K562 (cell line): ENCODE results near the gene DPF1. TPM values are rescaled to one million over a fixed set of nuclear protein-coding genes. Genes with fewer than 3 reads are reported as not detected.

Experiments
- ATAC-seq: fragments of 200-7000 bp; cut with Tn5 transposase; 3 replicates; pipeline ENCODE4 v1.9.1; 2020; ENCODE audit warnings: moderate library complexity
- BruUV-seq: library from RNA; stranded (reverse); fragments of 400-500 nt; replicated peaks from 2 replicates; lab custom pipeline; 2021; lab: Mats Ljungman, UMichigan
- CTCF ChIA-PET: fragments of 300-600 bp; formaldehyde crosslinking; extraction: SDS; loops from one replicate; lab custom pipeline; 2021; ENCODE audit warnings: low intra/inter-chr PET ratio; lab: Yijun Ruan, JAX
- POLR2A ChIA-PET: fragments of 300-600, 350-650 bp; sonication (Branson Sonifier 250); formaldehyde crosslinking; extraction: SDS; loops from one replicate; lab custom pipeline; 2021; ENCODE audit warnings: antibody characterized with exemption, inconsistent platforms; lab: Yijun Ruan, JAX
- DNase-seq, 4 experiments: peaks; one replicate each; pipeline versions ENCODE4 v3.0.0 to v3.0.0-alpha.2; 2011 to 2018; ENCODE audit warnings: low spot score in 3 of 4, mixed read lengths in 3 of 4; ENCODE audit errors: extremely low read depth in 1 of 4
- FAIRE-seq: peaks from 2 replicates; lab custom pipeline; 2011; peaks lifted over from hg19 to GRCh38; lab: Jason Lieb, UNC
- H2AFZ ChIP-seq: 2 replicates; pipeline ENCODE4 v1.6.0; 2011; ENCODE audit warnings: low read depth, low read length, control low read depth, inconsistent platforms
- H3K27ac ChIP-seq: fragments of 200-600 bp; 3 replicates; pipeline ENCODE4 v1.8.0; 2011; ENCODE audit warnings: low read depth, mild to moderate bottlenecking, control low read depth, inconsistent platforms, low read length, moderate library complexity, mixed read lengths; ENCODE audit errors: extremely low read depth
- H3K27me3 ChIP-seq, 2 experiments: fragments of 300-600 bp in 1 of 2; 2 replicates in 1 of 2; 3 replicates in 1 of 2; pipeline versions ENCODE4 v1.6.0 to v1.8.0; 2011; ENCODE audit warnings: inconsistent platforms in 2 of 2, low read length in 2 of 2, mild to moderate bottlenecking in 1 of 2, mixed read lengths in 1 of 2, moderate library complexity in 1 of 2; ENCODE audit not compliant: control insufficient read depth in 2 of 2, insufficient read depth in 2 of 2
- H3K36me3 ChIP-seq: fragments of 300-600 bp; 3 replicates; pipeline ENCODE4 v1.8.0; 2011; ENCODE audit warnings: mild to moderate bottlenecking, low read length, inconsistent platforms; ENCODE audit not compliant: control insufficient read depth, insufficient read depth
- H3K4me1 ChIP-seq, 2 experiments: fragments of 200-600 bp in 1 of 2; replicated peaks in 1 of 2; 2 replicates in 1 of 2; 3 replicates in 1 of 2; pipeline versions ENCODE4 v1.5.1 to v1.8.0; 2011; ENCODE audit warnings: inconsistent platforms in 2 of 2, low read length in 2 of 2, mild to moderate bottlenecking in 1 of 2, mixed read lengths in 1 of 2, moderate library complexity in 1 of 2; ENCODE audit not compliant: control insufficient read depth in 2 of 2, insufficient read depth in 2 of 2
- H3K4me2 ChIP-seq: 2 replicates; pipeline ENCODE4 v1.6.1; 2011; ENCODE audit warnings: low read length, control low read depth, inconsistent platforms, mixed read lengths; ENCODE audit not compliant: insufficient read depth
- H3K4me3 ChIP-seq: fragments of 200-600 bp; sonication (generic), shearing (Covaris generic); 2 replicates; pipeline ENCODE4 v1.5.1; 2016; ENCODE audit warnings: control low read depth, inconsistent platforms
- H3K79me2 ChIP-seq: fragments of 200-600 bp; 3 replicates; pipeline ENCODE4 v1.8.0; 2011; ENCODE audit warnings: low read length, inconsistent platforms; ENCODE audit not compliant: control insufficient read depth, insufficient read depth
- H3K9ac ChIP-seq, 2 experiments: 2 replicates each; pipeline versions ENCODE4 v1.6.0 to v1.6.1; 2011; ENCODE audit warnings: low read depth in 2 of 2, low read length in 2 of 2, control low read depth in 1 of 2, inconsistent platforms in 1 of 2, mild to moderate bottlenecking in 1 of 2, mixed read lengths in 1 of 2; ENCODE audit not compliant: insufficient read depth in 1 of 2
- H3K9me1 ChIP-seq: one replicate; pipeline ENCODE4 v1.6.0; 2011; ENCODE audit warnings: inconsistent platforms, mild to moderate bottlenecking, low read length, moderate library complexity; ENCODE audit not compliant: control insufficient read depth, insufficient read depth
- H3K9me3 ChIP-seq: replicated peaks from 2 replicates; pipeline ENCODE4 v1.5.1; 2011; ENCODE audit warnings: low read depth, low read length, inconsistent platforms; ENCODE audit not compliant: control insufficient read depth, insufficient read depth
- H4K20me1 ChIP-seq: replicated peaks from 2 replicates; pipeline ENCODE4 v1.6.1; 2011; ENCODE audit warnings: low read length, inconsistent platforms, mixed read lengths; ENCODE audit not compliant: control insufficient read depth, insufficient read depth
- CBX5 ChIP-seq: IDR thresholded peaks from 2 replicates; pipeline ENCODE4 v1.6.1; 2014; ENCODE audit warnings: low read depth, borderline replicate concordance
- EHMT2 ChIP-seq: fragments of 450-650 bp; IDR thresholded peaks from 2 replicates; pipeline ENCODE4 v1.6.1; 2018; ENCODE audit warnings: antibody characterized with exemption
- ETS1 ChIP-seq: conservative IDR thresholded peaks from 2 replicates; pipeline ENCODE4 v1.6.1; 2011; ENCODE audit warnings: low read depth, mild to moderate bottlenecking, low read length; ENCODE audit not compliant: control insufficient read depth
- HNRNPK ChIP-seq: fragments of 200-400 bp; formaldehyde crosslinking; IDR thresholded peaks from one replicate; pipeline ENCODE4 v1.6.1; 2018; ENCODE audit warnings: mild to moderate bottlenecking, low read depth, low read length; ENCODE audit not compliant: poor library complexity, severe bottlenecking
- KHSRP ChIP-seq: fragments of 450-650 bp; IDR thresholded peaks from 2 replicates; pipeline ENCODE4 v1.6.1; 2017
- KLF16 ChIP-seq: IDR thresholded peaks from 2 replicates; pipeline ENCODE4 v1.6.1; 2016; ENCODE audit warnings: antibody characterized with exemption
- NFIC ChIP-seq: fragments of 450-650 bp; IDR thresholded peaks from 2 replicates; pipeline ENCODE4 v1.6.1; 2017; ENCODE audit warnings: mild to moderate bottlenecking, inconsistent platforms
- NR2F6 ChIP-seq: fragments of 450-650 bp; formaldehyde crosslinking; IDR thresholded peaks from 2 replicates; pipeline ENCODE4 v1.4.0; 2020; ENCODE audit warnings: mild to moderate bottlenecking
- TOE1 ChIP-seq, 2 experiments: fragments of 450-650 bp in 1 of 2; sonication (generic) in 1 of 2; formaldehyde crosslinking in 1 of 2; IDR thresholded peaks; 2 replicates each; pipeline versions ENCODE4 v1.7.1 to v1.8.0; 2016 to 2022; ENCODE audit warnings: borderline replicate concordance in 2 of 2, mild to moderate bottlenecking in 2 of 2, antibody characterized with exemption in 1 of 2, inconsistent platforms in 1 of 2, low read depth in 1 of 2, missing genetic modification reagents in 1 of 2, moderate library complexity in 1 of 2
- ZNF143 ChIP-seq: sonication (generic); formaldehyde crosslinking; IDR thresholded peaks from 2 replicates; pipeline ENCODE4 v1.9.0; 2022; ENCODE audit warnings: mild to moderate bottlenecking, missing genetic modification reagents
- ZNF583 ChIP-seq: fragments of 250-450 bp; sonication (Bioruptor Pico); IDR thresholded peaks from 2 replicates; pipeline ENCODE4 v1.4.0; 2020
- WGBS: fragments of 100-300 bp; shearing (Covaris generic); methylation state at CpG from one replicate; pipeline ENCODE4 v1.1.6; 2016; ENCODE audit warnings: low coverage, mixed read lengths; ENCODE audit not compliant: insufficient coverage; ENCODE audit errors: missing lambda C conversion rate; 5-methylcytosine and 5-hydroxymethylcytosine counted together
- in situ Hi-C: fragments of 300-500 bp; cut with MboI; formaldehyde crosslinking; loops from 4 replicates; pipeline ENCODE4 v1.15.0; 2018; ENCODE audit warnings: inconsistent platforms, mixed read lengths
- intact Hi-C: fragments of 100-400 bp; cut with micrococcal nuclease; formaldehyde crosslinking; loops from 2 replicates; pipeline ENCODE4 v1.14.2; 2022
- polyA plus RNA-seq, 8 experiments: library from polyadenylated mRNA; depleted of rRNA in 4 of 8; stranded (reverse) in 5 of 8; unstranded in 3 of 8; fragments of >200 nt; fragmentation: Nextera tagmentation in 2 of 8; fragmentation: Illumina TruSeq in 1 of 8; extraction: Ambion mirVana in 2 of 8; extraction: Trizol in 1 of 8; gene quantifications; 2 replicates each; pipeline versions ENCODE4 v1.2.1 to v1.2.3, GENCODE V29; 2011 to 2014; ENCODE audit warnings: inconsistent platforms in 1 of 8, missing spikeins in 1 of 8
- total RNA-seq, 7 experiments: library from RNA; depleted of rRNA in 6 of 7; stranded (reverse); fragments of >200 nt in 6 of 7; fragmentation: Illumina TruSeq in 2 of 7; extraction: Trizol in 2 of 7; gene quantifications; 2 replicates each; pipeline versions ENCODE4 v1.2.1 to v1.2.3, GENCODE V29; 2011 to 2021; ENCODE audit warnings: low replicate concordance in 1 of 7

The DPF1 gene
- total and polyA plus RNA-seq, 9 of the 15 experiments (the other 6 are each of a cell fraction or from before 2014, with no cell fraction given): 0.10 to 5.7 (median 3.1) TPM

DNA sequence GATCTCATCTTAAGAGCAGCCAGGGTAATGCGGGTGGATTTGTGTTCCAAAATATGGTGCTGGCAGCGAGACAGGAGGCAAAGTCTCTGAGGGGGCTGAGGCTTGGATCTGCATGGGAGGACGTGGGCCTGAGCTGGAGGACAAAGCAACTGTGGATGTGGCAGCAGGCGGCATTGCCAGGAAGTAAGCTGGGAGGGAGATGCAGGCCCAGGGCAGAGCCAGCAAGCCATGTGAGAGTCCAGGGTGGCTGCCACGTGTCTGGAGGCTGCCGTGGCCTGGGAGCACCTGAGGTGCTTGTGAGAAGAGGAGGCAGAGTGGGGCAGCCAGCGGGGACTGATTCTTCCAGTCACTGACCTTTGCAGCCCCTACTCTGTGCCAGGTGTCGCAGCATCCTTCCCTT is 52.0 kb downstream of the DPF1 start:
- BruUV-seq: no TSS peak
- H3K9me3 ChIP-seq: no peaks in the 10 kb centered on the region
- H3K79me2 ChIP-seq: no peaks in the 10 kb centered on the region

DNA sequence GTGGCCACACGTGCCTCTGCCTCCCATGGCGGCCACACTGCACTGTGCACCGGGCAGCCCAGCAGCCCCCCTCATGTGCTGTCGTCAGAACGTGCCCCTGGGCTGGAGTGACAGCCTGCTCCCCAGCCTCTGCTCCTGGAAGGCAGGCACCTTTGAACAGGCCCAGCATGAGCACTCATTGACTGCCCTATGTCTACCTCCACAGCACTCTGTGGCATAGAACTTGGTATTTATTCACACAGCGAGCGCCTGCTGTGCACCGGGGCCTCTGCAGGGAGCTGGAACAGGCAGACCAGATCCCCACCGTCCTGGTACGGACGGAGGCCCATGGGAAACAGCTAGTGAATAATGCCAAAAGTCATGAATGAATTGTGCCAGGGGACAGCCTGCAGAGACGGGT is 53.7 kb downstream of the DPF1 start:
- TF ChIP-seq NFIC: no peak
- no peak for TF ChIP-seq HNRNPK
- TF ChIP-seq CBX5: no peak
- no peak for TF ChIP-seq NR2F6 (CRISPR knock-in tag)
- no peak for TF ChIP-seq KHSRP
- no peak for TF ChIP-seq ZNF143 (CRISPR knock-in tag)
- no peak for TF ChIP-seq KLF16
- no peak for TF ChIP-seq ZNF583 (CRISPR knock-in tag)
- TF ChIP-seq ETS1: no peak
- no peak for TF ChIP-seq EHMT2
- TF ChIP-seq, all 486 proteins: peak for 0
- Histone ChIP-seq H3K27me3 (no peaks in the 10 kb centered on the region), H3K9me3 (no peaks in the 10 kb centered on the region), H3K27ac (no peak overlapping the region), H3K9ac (peak overlapping the region in 1 of 2 experiments; percentile 74; a peak in 2 of 4 replicates), H2AFZ (no peak overlapping the region), H3K4me2 (no peak overlapping the region), H3K36me3 (no peaks in the 10 kb centered on the region), H3K4me3 (no peak overlapping the region), H3K4me1 (peaks cover 0 to 19% of the 10 kb centered on the region in 2 experiments; a peak in 2 of 5 replicates), H3K9me1 (no peaks in the 10 kb centered on the region), H4K20me1 (no peaks in the 10 kb centered on the region), H3K79me2 (no peaks in the 10 kb centered on the region)
- FAIRE-seq: no peak
- in situ Hi-C loops: no loop called here
- BruUV-seq: no TSS peak
- POLR2A ChIA-PET: interaction anchor here (0.5 to 1.1 kb wide), 4 partner anchors 13 to 188 kb away, joined by 3 read pairs; no protein-coding TSS in a partner anchor
- WGBS: 44% methylated on average over 12 of the region's 12 CpGs
- peak; percentile 36; the same call in 2 of the 3 replicates for ATAC-seq
- CTCF ChIA-PET: no interaction called here
- intact Hi-C loops: no loop called here
- no peak for DNase-seq

More for the DNA sequence above, 52.0 kb downstream of the DPF1 start:
- no peaks in the 10 kb centered on the region for H3K27me3 ChIP-seq
- no peak for TF ChIP-seq TOE1 (IDR thresholded peaks at IDR 0.05; ENCODE audit: borderline replicate concordance)
- no peak for TF ChIP-seq TOE1 (CRISPR knock-in tag; IDR thresholded peaks at IDR 0.05; ENCODE audit: borderline replicate concordance, low read depth)
- in situ Hi-C loops: no loop called here
- ChIA-PET POLR2A (interaction anchor here (0.7 kb wide), 1 partner anchor 41 kb away, joined by 3 read pairs; no protein-coding TSS in a partner anchor), CTCF (no interaction called here)
- DNase-seq (no peak), FAIRE-seq (no peak), ATAC-seq (no peak)
- H3K4me1 ChIP-seq: peaks cover 0 to 19% of the 10 kb centered on the region in 2 experiments; a peak in 2 of 5 replicates
- H3K36me3 ChIP-seq: no peaks in the 10 kb centered on the region
- H2AFZ ChIP-seq: no peak overlapping the region
- no peak overlapping the region for H3K4me3 ChIP-seq
- H3K9ac ChIP-seq: no peak overlapping the region
- no peaks in the 10 kb centered on the region for H4K20me1 ChIP-seq
- no peak overlapping the region for H3K4me2 ChIP-seq
- intact Hi-C loops: no loop called here
- no peak overlapping the region for H3K27ac ChIP-seq
- H3K9me1 ChIP-seq: no peaks in the 10 kb centered on the region
- 31% methylated on average over 8 of the region's 8 CpGs for WGBS
